HEK293 (cell line): Measurements from ENCODE around the gene SCN1A.

Source experiments
- PATZ1 ChIP-seq: fragments of 450-650 bp; formaldehyde crosslinking; IDR thresholded peaks from 2 replicates; pipeline ENCODE4 v1.5.1; 2016; ENCODE audit warnings: missing biosample characterization, missing genetic modification characterization
- ZNF184 ChIP-seq: fragments of 450-650 bp; IDR thresholded peaks from 2 replicates; pipeline ENCODE4 v1.5.1; 2018; ENCODE audit warnings: missing biosample characterization, mild to moderate bottlenecking, missing genetic modification characterization

- no peak for TF ChIP-seq PATZ1 (tag by site-specific recombination)
- no peak for TF ChIP-seq ZNF184 (tag by site-specific recombination)
Measured at GRCh38 chr2:166090908-166091307, 36.9 kb downstream of the SCN1A start.
